HepG2 (cell line): ENCODE data around the gene DNASE1L2. TPM values are rescaled to one million over a fixed set of nuclear protein-coding genes. Genes with fewer than 3 reads are reported as not detected.

ENCODE experiments used
- ARNTL ChIP-seq: sonication (generic); formaldehyde crosslinking; IDR thresholded peaks from 2 replicates; pipeline ENCODE4 v1.4.0; 2020; ENCODE audit warnings: mild to moderate bottlenecking, missing genetic modification reagents
- BORCS8-MEF2B ChIP-seq: sonication (generic); formaldehyde crosslinking; IDR thresholded peaks from 2 replicates; pipeline ENCODE4 v1.8.0; 2022; ENCODE audit warnings: mild to moderate bottlenecking, missing genetic modification reagents
- DMAP1 ChIP-seq: IDR thresholded peaks from 2 replicates; pipeline ENCODE4 v1.6.1; 2016
- DR1 ChIP-seq: sonication (generic); formaldehyde crosslinking; IDR thresholded peaks from 2 replicates; pipeline ENCODE4 v1.8.0; 2021; ENCODE audit warnings: mild to moderate bottlenecking, missing genetic modification reagents, inconsistent platforms
- FOXM1 ChIP-seq: sonication (generic); formaldehyde crosslinking; IDR thresholded peaks from 2 replicates; pipeline ENCODE4 v1.5.0; 2020; ENCODE audit warnings: missing genetic modification reagents
- GATAD1 ChIP-seq: IDR thresholded peaks from 2 replicates; pipeline ENCODE4 v1.6.1; 2016; ENCODE audit warnings: missing genetic modification reagents, missing compliant biosample characterization
- HHEX ChIP-seq: IDR thresholded peaks from 2 replicates; pipeline ENCODE4 v1.6.1; 2016; ENCODE audit warnings: control low read depth
- KAT8 ChIP-seq: IDR thresholded peaks from 2 replicates; pipeline ENCODE4 v1.6.1; 2016; ENCODE audit warnings: missing genetic modification reagents, missing compliant biosample characterization
- KMT2A ChIP-seq: sonication (generic); formaldehyde crosslinking; IDR thresholded peaks from 2 replicates; pipeline ENCODE4 v1.4.0; 2020; ENCODE audit warnings: missing genetic modification reagents
- NAIF1 ChIP-seq: sonication (generic); formaldehyde crosslinking; IDR thresholded peaks from 2 replicates; pipeline ENCODE4 v1.5.0; 2020; ENCODE audit warnings: mild to moderate bottlenecking, missing genetic modification reagents, borderline replicate concordance
- SNAPC2 ChIP-seq: sonication (generic); formaldehyde crosslinking; IDR thresholded peaks from 2 replicates; pipeline ENCODE4 v1.8.1; 2022; ENCODE audit warnings: mild to moderate bottlenecking, missing genetic modification reagents
- SP4 ChIP-seq: sonication (generic); formaldehyde crosslinking; IDR thresholded peaks from 2 replicates; pipeline ENCODE4 v1.8.1; 2023; ENCODE audit warnings: mild to moderate bottlenecking, missing genetic modification reagents
- SYNCRIP ChIP-seq: fragments of 200-400 bp; formaldehyde crosslinking; IDR thresholded peaks from 2 replicates; pipeline ENCODE4 v1.6.1; 2018; ENCODE audit warnings: mild to moderate bottlenecking, low read depth, low read length; ENCODE audit not compliant: insufficient read depth
- ZFP36L1 ChIP-seq: sonication (generic); formaldehyde crosslinking; IDR thresholded peaks from 2 replicates; pipeline ENCODE4 v1.8.0; 2022; ENCODE audit warnings: mild to moderate bottlenecking, missing genetic modification reagents, moderate library complexity
- ZFX ChIP-seq: sonication (generic); formaldehyde crosslinking; IDR thresholded peaks from 2 replicates; pipeline ENCODE4 v1.4.0; 2020; ENCODE audit warnings: mild to moderate bottlenecking, low read depth, missing genetic modification reagents, moderate library complexity
- ZNF296 ChIP-seq: sonication (generic); formaldehyde crosslinking; conservative IDR thresholded peaks from 2 replicates; pipeline ENCODE4 v1.5.0; 2020; ENCODE audit warnings: mild to moderate bottlenecking, missing genetic modification reagents
- ZNF335 ChIP-seq: sonication (generic); formaldehyde crosslinking; IDR thresholded peaks from 2 replicates; pipeline ENCODE4 v1.4.0; 2020; ENCODE audit warnings: missing genetic modification reagents
- ZNF354B ChIP-seq: sonication (generic); formaldehyde crosslinking; IDR thresholded peaks from 2 replicates; pipeline ENCODE4 v1.8.0; 2022; ENCODE audit warnings: mild to moderate bottlenecking, missing genetic modification reagents
- ZNF547 ChIP-seq: sonication (generic); formaldehyde crosslinking; IDR thresholded peaks from 2 replicates; pipeline ENCODE4 v1.5.1; 2020; ENCODE audit warnings: mild to moderate bottlenecking, missing genetic modification reagents
- ZSCAN25 ChIP-seq: sonication (generic); formaldehyde crosslinking; IDR thresholded peaks from 2 replicates; pipeline ENCODE4 v1.8.0; 2022; ENCODE audit warnings: mild to moderate bottlenecking, missing genetic modification reagents
- ZZZ3 ChIP-seq: sonication (generic); formaldehyde crosslinking; IDR thresholded peaks from 2 replicates; pipeline ENCODE4 v1.4.0; 2020; ENCODE audit warnings: missing genetic modification reagents, mild to moderate bottlenecking, borderline replicate concordance
- polyA plus RNA-seq, 8 experiments: library from polyadenylated mRNA; depleted of rRNA in 3 of 8; stranded (reverse) in 7 of 8; unstranded in 1 of 8; fragments of >200 nt; fragmentation: Illumina TruSeq in 4 of 8; extraction: Trizol in 4 of 8; gene quantifications; 2 replicates each; pipeline versions ENCODE4 v1.2.1 to v1.2.3, GENCODE V29; 2011 to 2016; ENCODE audit warnings: low read depth in 4 of 8, missing spikeins in 1 of 8, mixed read lengths in 1 of 8; ENCODE audit not compliant: insufficient read depth in 1 of 8
- total RNA-seq, 5 experiments: library from RNA; depleted of rRNA; stranded (reverse); fragments of >200 nt; fragmentation: Illumina TruSeq; extraction: Trizol; gene quantifications; 2 replicates each; pipeline ENCODE4 v1.2.3, GENCODE V29; 2016; ENCODE audit warnings: low read depth in 1 of 5
- TF ChIP-seq, protein P1 (sequence below): IDR thresholded peaks from 2 replicates; pipeline ENCODE4 v1.6.1; 2016; ENCODE audit warnings: low read depth, control low read depth
- TF ChIP-seq, protein P2 (sequence below): sonication (generic); formaldehyde crosslinking; IDR thresholded peaks from 2 replicates; pipeline ENCODE4 v1.5.1; 2020; ENCODE audit warnings: missing genetic modification reagents, mild to moderate bottlenecking, borderline replicate concordance
- TF ChIP-seq, protein P3 (sequence below): sonication (generic); formaldehyde crosslinking; IDR thresholded peaks from 2 replicates; pipeline ENCODE4 v1.5.0; 2020; ENCODE audit warnings: missing genetic modification reagents
- TF ChIP-seq, protein P4 (sequence below): sonication (generic); formaldehyde crosslinking; IDR thresholded peaks from 2 replicates; pipeline ENCODE4 v1.8.1; 2023; ENCODE audit warnings: missing genetic modification reagents, inconsistent platforms, borderline replicate concordance

DNASE1L2 gene
- total and polyA plus RNA-seq, 2 of the 13 experiments (the other 11 are each of a cell fraction or from before 2014, with no cell fraction given): 0.44 to 0.50 TPM

GRCh38 chr16:2223221-2223941, 12.9 kb upstream of the DNASE1L2 start, which contains the start of gene E4F1 (continued):
- TF ChIP-seq, protein P1, sequence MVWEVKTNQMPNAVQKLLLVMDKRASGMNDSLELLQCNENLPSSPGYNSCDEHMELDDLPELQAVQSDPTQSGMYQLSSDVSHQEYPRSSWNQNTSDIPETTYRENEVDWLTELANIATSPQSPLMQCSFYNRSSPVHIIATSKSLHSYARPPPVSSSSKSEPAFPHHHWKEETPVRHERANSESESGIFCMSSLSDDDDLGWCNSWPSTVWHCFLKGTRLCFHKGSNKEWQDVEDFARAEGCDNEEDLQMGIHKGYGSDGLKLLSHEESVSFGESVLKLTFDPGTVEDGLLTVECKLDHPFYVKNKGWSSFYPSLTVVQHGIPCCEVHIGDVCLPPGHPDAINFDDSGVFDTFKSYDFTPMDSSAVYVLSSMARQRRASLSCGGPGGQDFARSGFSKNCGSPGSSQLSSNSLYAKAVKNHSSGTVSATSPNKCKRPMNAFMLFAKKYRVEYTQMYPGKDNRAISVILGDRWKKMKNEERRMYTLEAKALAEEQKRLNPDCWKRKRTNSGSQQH (CRISPR knock-in tag): peak; percentile 86
- TF ChIP-seq, protein P2, sequence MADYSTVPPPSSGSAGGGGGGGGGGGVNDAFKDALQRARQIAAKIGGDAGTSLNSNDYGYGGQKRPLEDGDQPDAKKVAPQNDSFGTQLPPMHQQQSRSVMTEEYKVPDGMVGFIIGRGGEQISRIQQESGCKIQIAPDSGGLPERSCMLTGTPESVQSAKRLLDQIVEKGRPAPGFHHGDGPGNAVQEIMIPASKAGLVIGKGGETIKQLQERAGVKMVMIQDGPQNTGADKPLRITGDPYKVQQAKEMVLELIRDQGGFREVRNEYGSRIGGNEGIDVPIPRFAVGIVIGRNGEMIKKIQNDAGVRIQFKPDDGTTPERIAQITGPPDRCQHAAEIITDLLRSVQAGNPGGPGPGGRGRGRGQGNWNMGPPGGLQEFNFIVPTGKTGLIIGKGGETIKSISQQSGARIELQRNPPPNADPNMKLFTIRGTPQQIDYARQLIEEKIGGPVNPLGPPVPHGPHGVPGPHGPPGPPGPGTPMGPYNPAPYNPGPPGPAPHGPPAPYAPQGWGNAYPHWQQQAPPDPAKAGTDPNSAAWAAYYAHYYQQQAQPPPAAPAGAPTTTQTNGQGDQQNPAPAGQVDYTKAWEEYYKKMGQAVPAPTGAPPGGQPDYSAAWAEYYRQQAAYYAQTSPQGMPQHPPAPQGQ (CRISPR knock-in tag): no peak
- TF ChIP-seq KAT8 (peak; percentile 90), ZSCAN25 (CRISPR knock-in tag) (peak; percentile 85), ZFP36L1 (CRISPR knock-in tag) (0 out of 2 replicates have a peak, but pooled peaks have one; percentile 39), DR1 (CRISPR knock-in tag) (peak; percentile 96), ZNF296 (CRISPR knock-in tag) (no peak), ARNTL (CRISPR knock-in tag) (peak; percentile 75; the same call in 1 of the 2 replicates), SYNCRIP (no peak), SP4 (CRISPR knock-in tag) (peak; percentile 97), GATAD1 (CRISPR knock-in tag) (peak; percentile 95), SNAPC2 (no peak), ZNF335 (CRISPR knock-in tag) (no peak), DMAP1 (CRISPR knock-in tag) (peak; percentile 69), ZFX (CRISPR knock-in tag) (peak; percentile 99), HHEX (no peak), ZZZ3 (CRISPR knock-in tag) (peak; percentile 87; the same call in 1 of the 2 replicates), NAIF1 (CRISPR knock-in tag) (0 out of 2 replicates have a peak, but pooled peaks have one; percentile 17), KMT2A (CRISPR knock-in tag) (peak; percentile 90), BORCS8-MEF2B (CRISPR knock-in tag) (peak; percentile 55; the same call in 1 of the 2 replicates), ZNF547 (CRISPR knock-in tag) (peak; percentile 84; the same call in 1 of the 2 replicates), ZNF354B (CRISPR knock-in tag) (no peak), FOXM1 (CRISPR knock-in tag) (no peak)
- TF ChIP-seq, protein P3, sequence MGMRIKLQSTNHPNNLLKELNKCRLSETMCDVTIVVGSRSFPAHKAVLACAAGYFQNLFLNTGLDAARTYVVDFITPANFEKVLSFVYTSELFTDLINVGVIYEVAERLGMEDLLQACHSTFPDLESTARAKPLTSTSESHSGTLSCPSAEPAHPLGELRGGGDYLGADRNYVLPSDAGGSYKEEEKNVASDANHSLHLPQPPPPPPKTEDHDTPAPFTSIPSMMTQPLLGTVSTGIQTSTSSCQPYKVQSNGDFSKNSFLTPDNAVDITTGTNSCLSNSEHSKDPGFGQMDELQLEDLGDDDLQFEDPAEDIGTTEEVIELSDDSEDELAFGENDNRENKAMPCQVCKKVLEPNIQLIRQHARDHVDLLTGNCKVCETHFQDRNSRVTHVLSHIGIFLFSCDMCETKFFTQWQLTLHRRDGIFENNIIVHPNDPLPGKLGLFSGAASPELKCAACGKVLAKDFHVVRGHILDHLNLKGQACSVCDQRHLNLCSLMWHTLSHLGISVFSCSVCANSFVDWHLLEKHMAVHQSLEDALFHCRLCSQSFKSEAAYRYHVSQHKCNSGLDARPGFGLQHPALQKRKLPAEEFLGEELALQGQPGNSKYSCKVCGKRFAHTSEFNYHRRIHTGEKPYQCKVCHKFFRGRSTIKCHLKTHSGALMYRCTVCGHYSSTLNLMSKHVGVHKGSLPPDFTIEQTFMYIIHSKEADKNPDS (CRISPR knock-in tag): no peak
- TF ChIP-seq, protein P4, sequence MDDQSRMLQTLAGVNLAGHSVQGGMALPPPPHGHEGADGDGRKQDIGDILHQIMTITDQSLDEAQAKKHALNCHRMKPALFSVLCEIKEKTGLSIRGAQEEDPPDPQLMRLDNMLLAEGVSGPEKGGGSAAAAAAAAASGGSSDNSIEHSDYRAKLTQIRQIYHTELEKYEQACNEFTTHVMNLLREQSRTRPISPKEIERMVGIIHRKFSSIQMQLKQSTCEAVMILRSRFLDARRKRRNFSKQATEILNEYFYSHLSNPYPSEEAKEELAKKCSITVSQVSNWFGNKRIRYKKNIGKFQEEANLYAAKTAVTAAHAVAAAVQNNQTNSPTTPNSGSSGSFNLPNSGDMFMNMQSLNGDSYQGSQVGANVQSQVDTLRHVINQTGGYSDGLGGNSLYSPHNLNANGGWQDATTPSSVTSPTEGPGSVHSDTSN (CRISPR knock-in tag): 0 out of 2 replicates have a peak, but pooled peaks have one; percentile 76
